H9 (cell line): ENCODE data around the gene DLEC1. TPM values are rescaled to one million over a fixed set of nuclear protein-coding genes. Genes with fewer than 3 reads are reported as not detected.

Experiments
- DNase-seq: peaks from one replicate; pipeline ENCODE4 v3.0.0-alpha.2; 2017
- H2AFZ ChIP-seq: one replicate; pipeline ENCODE4 v1.6.1; 2013; ENCODE audit warnings: mild to moderate bottlenecking, low read length, control low read depth, moderate library complexity
- H2AK5ac ChIP-seq: 2 replicates; pipeline ENCODE4 v1.6.1; 2013; ENCODE audit warnings: low read length, control low read depth, mixed read lengths; ENCODE audit not compliant: insufficient read length
- H2BK120ac ChIP-seq: one replicate; pipeline ENCODE4 v1.6.1; 2013; ENCODE audit warnings: low read depth, mild to moderate bottlenecking, low read length, control low read depth, inconsistent platforms; ENCODE audit not compliant: poor library complexity, severe bottlenecking
- H2BK12ac ChIP-seq: 2 replicates; pipeline ENCODE4 v1.6.1; 2013; ENCODE audit warnings: low read length, control low read depth, mixed read lengths, low read depth; ENCODE audit not compliant: insufficient read length
- H2BK15ac ChIP-seq: 2 replicates; pipeline ENCODE4 v1.6.1; 2013; ENCODE audit warnings: low read depth, low read length, control low read depth
- H2BK20ac ChIP-seq: one replicate; pipeline ENCODE4 v1.6.1; 2013; ENCODE audit warnings: low read depth, mild to moderate bottlenecking, low read length, control low read depth, inconsistent platforms; ENCODE audit not compliant: poor library complexity, severe bottlenecking
- H2BK5ac ChIP-seq: 2 replicates; pipeline ENCODE4 v1.6.1; 2013; ENCODE audit warnings: low read length, control low read depth, mixed read lengths; ENCODE audit not compliant: insufficient read length
- H3K14ac ChIP-seq: 2 replicates; pipeline ENCODE4 v1.6.1; 2013; ENCODE audit warnings: low read length, control low read depth; ENCODE audit not compliant: insufficient read depth
- H3K18ac ChIP-seq: 2 replicates; pipeline ENCODE4 v1.6.1; 2013; ENCODE audit warnings: low read depth, mild to moderate bottlenecking, mixed read lengths, low read length, control low read depth; ENCODE audit not compliant: insufficient read length
- H3K23ac ChIP-seq: 2 replicates; pipeline ENCODE4 v1.6.1; 2013; ENCODE audit warnings: low read length, control low read depth, mixed read lengths, low read depth; ENCODE audit not compliant: insufficient read length
- H3K23me2 ChIP-seq: 2 replicates; pipeline ENCODE4 v1.6.1; 2013; ENCODE audit warnings: low read depth, mild to moderate bottlenecking, mixed read lengths, low read length, control low read depth; ENCODE audit not compliant: insufficient read length, poor library complexity, severe bottlenecking
- H3K27ac ChIP-seq: 2 replicates; pipeline ENCODE4 v1.5.1; 2013; ENCODE audit warnings: low read length, control low read depth, mixed read lengths, low read depth; ENCODE audit not compliant: insufficient read length
- H3K27me3 ChIP-seq: 2 replicates; pipeline ENCODE4 v1.6.1; 2013; ENCODE audit warnings: low read length, control low read depth, inconsistent platforms; ENCODE audit not compliant: insufficient read depth
- H3K4ac ChIP-seq: 2 replicates; pipeline ENCODE4 v1.6.1; 2013; ENCODE audit warnings: low read depth, mild to moderate bottlenecking, control low read depth, inconsistent platforms, low read length, moderate library complexity
- H3K4me1 ChIP-seq: 2 replicates; pipeline ENCODE4 v1.6.1; 2013; ENCODE audit warnings: low read length, control low read depth, inconsistent platforms; ENCODE audit not compliant: insufficient read depth
- H3K4me2 ChIP-seq: 2 replicates; pipeline ENCODE4 v1.6.1; 2013; ENCODE audit warnings: low read length, control low read depth, mixed read lengths; ENCODE audit not compliant: insufficient read length, insufficient read depth
- H3K56ac ChIP-seq: 2 replicates; pipeline ENCODE4 v1.6.1; 2013; ENCODE audit warnings: low read depth, mild to moderate bottlenecking, mixed read lengths, low read length, control low read depth; ENCODE audit not compliant: insufficient read length
- H3K79me1 ChIP-seq: 2 replicates; pipeline ENCODE4 v1.6.1; 2013; ENCODE audit warnings: low read depth, mild to moderate bottlenecking, moderate library complexity, low read length, control low read depth, inconsistent platforms; ENCODE audit not compliant: insufficient read depth, poor library complexity, severe bottlenecking
- H3K79me2 ChIP-seq: 2 replicates; pipeline ENCODE4 v1.6.1; 2013; ENCODE audit warnings: low read length, control low read depth, inconsistent platforms; ENCODE audit not compliant: insufficient read depth
- H3K9ac ChIP-seq: 2 replicates; pipeline ENCODE4 v1.6.1; 2013; ENCODE audit warnings: low read length, control low read depth, mixed read lengths; ENCODE audit not compliant: insufficient read length; ENCODE audit errors: extremely low read depth
- H3K9me3 ChIP-seq: one replicate; pipeline ENCODE4 v1.6.1; 2013; ENCODE audit warnings: low read depth, low read length, inconsistent platforms; ENCODE audit not compliant: control insufficient read depth
- H3T11ph ChIP-seq: one replicate; pipeline ENCODE4 v1.6.1; 2013; ENCODE audit warnings: mild to moderate bottlenecking, low read length, control low read depth, inconsistent platforms
- H4K20me1 ChIP-seq: one replicate; pipeline ENCODE4 v1.6.1; 2013; ENCODE audit not compliant: control insufficient read depth, insufficient read length, insufficient read depth
- H4K5ac ChIP-seq: 2 replicates; pipeline ENCODE4 v1.6.1; 2013; ENCODE audit warnings: low read depth, mild to moderate bottlenecking, mixed read lengths, low read length, control low read depth; ENCODE audit not compliant: insufficient read length
- H4K8ac ChIP-seq: replicated peaks from 2 replicates; pipeline ENCODE4 v1.6.1; 2013; ENCODE audit warnings: low read length, control low read depth, mixed read lengths, low read depth; ENCODE audit not compliant: insufficient read length
- H4K91ac ChIP-seq: 2 replicates; pipeline ENCODE4 v1.6.1; 2013; ENCODE audit warnings: low read depth, mild to moderate bottlenecking, moderate library complexity, mixed read lengths, low read length, control low read depth; ENCODE audit not compliant: insufficient read length
- H3K27ac Mint-ChIP-seq, 3 experiments: 2 replicates in 2 of 3; 3 replicates in 1 of 3; pipeline ENCODE4 v1.8.0; 2020 to 2021; ENCODE audit warnings: mixed read lengths in 3 of 3, mild to moderate bottlenecking in 1 of 3, moderate library complexity in 1 of 3
- H3K27me3 Mint-ChIP-seq: 2 replicates; pipeline ENCODE4 v1.8.0; 2021; ENCODE audit warnings: low read depth, mild to moderate bottlenecking, moderate library complexity, mixed read lengths
- H3K36me3 Mint-ChIP-seq, 3 experiments: 2 replicates in 2 of 3; 3 replicates in 1 of 3; pipeline ENCODE4 v1.8.0; 2020 to 2021; ENCODE audit warnings: low read depth in 3 of 3, mixed read lengths in 3 of 3; ENCODE audit not compliant: insufficient read depth in 1 of 3
- H3K4me1 Mint-ChIP-seq, 2 experiments: 2 replicates each; pipeline ENCODE4 v1.8.0; 2020; ENCODE audit warnings: mixed read lengths in 2 of 2
- H3K4me3 Mint-ChIP-seq, 2 experiments: 2 replicates in 1 of 2; 3 replicates in 1 of 2; pipeline ENCODE4 v1.8.0; 2020 to 2021; ENCODE audit warnings: mild to moderate bottlenecking in 2 of 2, mixed read lengths in 2 of 2, moderate library complexity in 1 of 2
- H3K9me3 Mint-ChIP-seq, 2 experiments: 2 replicates in 1 of 2; 3 replicates in 1 of 2; pipeline ENCODE4 v1.8.0; 2020; ENCODE audit warnings: mild to moderate bottlenecking in 2 of 2, mixed read lengths in 2 of 2, moderate library complexity in 1 of 2
- WGBS: extraction: QIAGEN DNeasy Blood & Tissue Kit; methylation state at CpG from one replicate; pipeline ENCODE4 v1.1.7; 2013; ENCODE audit warnings: missing lambda C conversion rate, low lambda C conversion rate, mixed read lengths; ENCODE audit not compliant: insufficient read length; ENCODE audit errors: extremely low coverage; 5-methylcytosine and 5-hydroxymethylcytosine counted together
- total RNA-seq: library from RNA; stranded (reverse); gene quantifications from 2 replicates; pipeline ENCODE4 v1.2.1, GENCODE V29; 2021
- TF ChIP-seq, protein P1 (sequence below): fragments of 200-600 bp; sonication (generic); conservative IDR thresholded peaks from 3 replicates; pipeline ENCODE4 v1.8.0; 2021; ENCODE audit warnings: antibody characterized with exemption, mild to moderate bottlenecking

DLEC1 gene
- total RNA-seq, 1 experiment from 2014 or later: 2.1 TPM

GRCh38 chr3:38095669-38096483, 56.9 kb downstream of the DLEC1 start:
- no peak overlapping the region for H3K4me2 ChIP-seq
- H3K56ac ChIP-seq: no peak overlapping the region
- H2BK20ac ChIP-seq: no peak overlapping the region
- H4K20me1 ChIP-seq: no peaks in the 10 kb centered on the region
- Mint-ChIP-seq H3K4me3 (no peak overlapping the region), H3K4me1 (peaks cover 22 to 25% of the 10 kb centered on the region in 2 experiments), H3K27ac (no peak overlapping the region), H3K9me3 (no peaks in the 10 kb centered on the region; a peak in 1 of 5 replicates), H3K36me3 (no peaks in the 10 kb centered on the region), H3K27me3 (peaks cover 17% of the 10 kb centered on the region)
- no peaks in the 10 kb centered on the region; the same call in 1 of the 2 replicates for H3K27me3 ChIP-seq
- no peak overlapping the region for H3K9ac ChIP-seq
- no peak overlapping the region for H3K18ac ChIP-seq
- no peak for DNase-seq
- no peak overlapping the region for H2AK5ac ChIP-seq
- no peaks in the 10 kb centered on the region for H3K79me1 ChIP-seq
- H4K91ac ChIP-seq: no peak overlapping the region
- H2AFZ ChIP-seq: no peak overlapping the region
- no peaks in the 10 kb centered on the region for H3K9me3 ChIP-seq
- H2BK12ac ChIP-seq: no peak overlapping the region
- H4K5ac ChIP-seq: no peak overlapping the region
- H3K27ac ChIP-seq: no peak overlapping the region
- H4K8ac ChIP-seq: no peak overlapping the region
- H3K23me2 ChIP-seq: no peaks in the 10 kb centered on the region
- H2BK15ac ChIP-seq: no peak overlapping the region
- no peak overlapping the region for H2BK5ac ChIP-seq
- H3K23ac ChIP-seq: no peak overlapping the region
- H3K4ac ChIP-seq: no peak overlapping the region
- no peaks in the 10 kb centered on the region for H3K79me2 ChIP-seq
- TF ChIP-seq, protein P1, sequence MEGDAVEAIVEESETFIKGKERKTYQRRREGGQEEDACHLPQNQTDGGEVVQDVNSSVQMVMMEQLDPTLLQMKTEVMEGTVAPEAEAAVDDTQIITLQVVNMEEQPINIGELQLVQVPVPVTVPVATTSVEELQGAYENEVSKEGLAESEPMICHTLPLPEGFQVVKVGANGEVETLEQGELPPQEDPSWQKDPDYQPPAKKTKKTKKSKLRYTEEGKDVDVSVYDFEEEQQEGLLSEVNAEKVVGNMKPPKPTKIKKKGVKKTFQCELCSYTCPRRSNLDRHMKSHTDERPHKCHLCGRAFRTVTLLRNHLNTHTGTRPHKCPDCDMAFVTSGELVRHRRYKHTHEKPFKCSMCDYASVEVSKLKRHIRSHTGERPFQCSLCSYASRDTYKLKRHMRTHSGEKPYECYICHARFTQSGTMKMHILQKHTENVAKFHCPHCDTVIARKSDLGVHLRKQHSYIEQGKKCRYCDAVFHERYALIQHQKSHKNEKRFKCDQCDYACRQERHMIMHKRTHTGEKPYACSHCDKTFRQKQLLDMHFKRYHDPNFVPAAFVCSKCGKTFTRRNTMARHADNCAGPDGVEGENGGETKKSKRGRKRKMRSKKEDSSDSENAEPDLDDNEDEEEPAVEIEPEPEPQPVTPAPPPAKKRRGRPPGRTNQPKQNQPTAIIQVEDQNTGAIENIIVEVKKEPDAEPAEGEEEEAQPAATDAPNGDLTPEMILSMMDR: no peak
- H3K4me1 ChIP-seq: peaks cover 3% of the 10 kb centered on the region; the same call in 1 of the 2 replicates
- H3K14ac ChIP-seq: no peak overlapping the region; the same call in 1 of the 2 replicates
- no CpG with 5 or more reads among the region's 6 CpGs for WGBS
- H3T11ph ChIP-seq: no peak overlapping the region
- no peak overlapping the region for H2BK120ac ChIP-seq
